Right lobe of liver (tissue), 6 donors: ENCODE results near the gene AP4E1. TPM values are rescaled to one million over a fixed set of nuclear protein-coding genes. Genes with fewer than 3 reads are reported as not detected.

Experiments used
- ATAC-seq, 4 donors: fragments of 200-7000 bp; cut with Tn5 transposase; one replicate each; pipeline ENCODE4 v1.9.1; 2020; ENCODE audit warnings: mild to moderate bottlenecking in 4 of 4, moderate library complexity in 4 of 4
- DNase-seq, 3 donors: peaks; one replicate each; pipeline ENCODE4 v3.0.0-alpha.2; 2020
- H3K27ac ChIP-seq, 3 donors: fragments of 200-600 bp; one replicate each; pipeline ENCODE4 v1.8.0; 2022
- H3K27me3 ChIP-seq, 2 donors: fragments of 200-600 bp; one replicate each; pipeline ENCODE4 v1.8.0; 2022
- H3K36me3 ChIP-seq, 4 donors: fragments of 200-600 bp; sonication (generic) in 1 of 4; one replicate each; pipeline versions ENCODE4 v1.5.1 to v1.8.0; 2017 to 2022; ENCODE audit warnings: control low read depth in 1 of 4
- H3K4me1 ChIP-seq, 4 donors: fragments of 200-600 bp; sonication (generic) in 1 of 4; one replicate each; pipeline versions ENCODE4 v1.5.1 to v1.8.0; 2017 to 2022; ENCODE audit warnings: control low read depth in 1 of 4
- H3K4me3 ChIP-seq, 3 donors: fragments of 200-600 bp; one replicate each; pipeline ENCODE4 v1.8.0; 2022
- H3K9me3 ChIP-seq, 4 donors: fragments of 200-600 bp; sonication (generic) in 1 of 4; one replicate each; pipeline versions ENCODE4 v1.5.1 to v1.8.0; 2017 to 2022; ENCODE audit warnings: control low read depth in 1 of 4
- CTCF ChIP-seq, 4 donors: fragments of 200-600 bp in 3 of 4; fragments of 450-650 bp in 1 of 4; IDR thresholded peaks; one replicate each; pipeline versions ENCODE4 v1.5.1 to v1.8.0; 2016 to 2022; ENCODE audit warnings: antibody characterized with exemption in 4 of 4, mild to moderate bottlenecking in 2 of 4
- POLR2A ChIP-seq: fragments of 450-650 bp; IDR thresholded peaks from one replicate; pipeline ENCODE4 v1.6.1; 2017; ENCODE audit warnings: antibody characterized with exemption, mild to moderate bottlenecking
- WGBS: methylation state at CpG from one replicate; pipeline ENCODE4 v1.1.6; 2018; ENCODE audit warnings: low coverage, low lambda C conversion rate; ENCODE audit not compliant: insufficient coverage; ENCODE audit errors: missing lambda C conversion rate; 5-methylcytosine and 5-hydroxymethylcytosine counted together
- intact Hi-C, 2 donors: fragments of 100-400 bp; cut with DNase I; formaldehyde crosslinking; loops; one replicate each; pipeline versions ENCODE4 v1.11.2 to v1.14.1; 2022
- total RNA-seq, 6 experiments: library from RNA; depleted of rRNA in 2 of 6; stranded (reverse); fragments of >200 nt in 2 of 6; fragmentation: NEBNext Ultra II Directional in 3 of 6; extraction: Animal tissue kit (Norgen Biotek cat#: 25700) in 3 of 6; gene quantifications; one replicate each; pipeline versions ENCODE4 v1.1.0 to v1.2.4, GENCODE V29; 2016 to 2023
- donor health status: DM: no; HTN: yes; CAD: no.
- donor health status: DM: no; HTN: no; CAD: no.
- donor health status: DM: no; HTN: no; CAD: no.
- donor health status: DM: no; HTN: yes; CAD: no.
- donor health status: DM: no; HTN: yes; CAD: no.

Gene AP4E1
- total RNA-seq, 6 experiments from 2014 or later = 4.2 to 5.4 (median 5.0) TPM

GRCh38 chr15:50978580-50978979 lies 70.1 kb downstream of the AP4E1 start:
- DNase-seq = no peak
- no peak for ATAC-seq
- TF ChIP-seq POLR2A (no peak), CTCF (IDR thresholded peaks at IDR 0.05) (no peak)
- 88% methylated on average over 4 of the region's 4 CpGs for WGBS
- intact Hi-C loops = no loop called here
- H3K36me3 ChIP-seq = no peaks in the 10 kb centered on the region
- H3K4me1 ChIP-seq = no peaks in the 10 kb centered on the region
- no peak overlapping the region for H3K4me3 ChIP-seq
- H3K9me3 ChIP-seq = no peaks in the 10 kb centered on the region
- H3K27me3 ChIP-seq = no peaks in the 10 kb centered on the region
- no peak overlapping the region for H3K27ac ChIP-seq

GRCh38 chr15:50979041-50979440 lies 70.6 kb downstream of the AP4E1 start:
- H3K27ac ChIP-seq = no peak overlapping the region
- H3K4me1 ChIP-seq = no peaks in the 10 kb centered on the region
- no peaks in the 10 kb centered on the region for H3K27me3 ChIP-seq
- WGBS = 82% methylated on average over 1 of the region's 1 CpG
- ATAC-seq (no peak), DNase-seq (no peak)
- no peak for TF ChIP-seq POLR2A
- no peak for TF ChIP-seq CTCF (IDR thresholded peaks at IDR 0.05)
- H3K4me3 ChIP-seq = no peak overlapping the region
- H3K36me3 ChIP-seq = peaks cover 0 to 2% (median 0%) of the 10 kb centered on the region in 4 donors
- H3K9me3 ChIP-seq = no peaks in the 10 kb centered on the region
- intact Hi-C loops = no loop called here

GRCh38 chr15:50993598-50993997 lies 85.1 kb downstream of the AP4E1 start:
- Histone ChIP-seq H3K4me3 (no peak overlapping the region), H3K4me1 (no peaks in the 10 kb centered on the region), H3K27me3 (no peaks in the 10 kb centered on the region), H3K9me3 (no peaks in the 10 kb centered on the region), H3K36me3 (peaks cover 0 to 7% (median 2%) of the 10 kb centered on the region in 4 donors), H3K27ac (no peak overlapping the region)
- TF ChIP-seq CTCF (IDR thresholded peaks at IDR 0.05) = no peak
- no peak for TF ChIP-seq POLR2A
- no peak for ATAC-seq
- DNase-seq = no peak
- intact Hi-C loops = no loop called here
- 77% methylated on average over 4 of the region's 4 CpGs for WGBS

- intact Hi-C loops = no loop called here
- DNase-seq (no peak), ATAC-seq (no peak)
- 90% methylated on average over 1 of the region's 1 CpG for WGBS
- Histone ChIP-seq H3K36me3 (peaks cover 0 to 14% (median 2%) of the 10 kb centered on the region in 4 donors), H3K4me3 (no peak overlapping the region), H3K9me3 (no peaks in the 10 kb centered on the region), H3K27ac (no peak overlapping the region), H3K4me1 (no peaks in the 10 kb centered on the region), H3K27me3 (no peaks in the 10 kb centered on the region)
- TF ChIP-seq CTCF (IDR thresholded peaks at IDR 0.05) = no peak
Measured at GRCh38 chr15:50996641-50997040, 88.2 kb downstream of the AP4E1 start.
